Colon (tissue), 2 donors: Measurements from ENCODE around the gene EMP1.

Source experiments
- FAIRE-seq: peaks from 2 replicates; lab custom pipeline; 2012; peaks lifted over from hg19 to GRCh38; lab: Jason Lieb, UNC
- donor health status: control.
- donor health status: control.

Gene EMP1

DNA sequence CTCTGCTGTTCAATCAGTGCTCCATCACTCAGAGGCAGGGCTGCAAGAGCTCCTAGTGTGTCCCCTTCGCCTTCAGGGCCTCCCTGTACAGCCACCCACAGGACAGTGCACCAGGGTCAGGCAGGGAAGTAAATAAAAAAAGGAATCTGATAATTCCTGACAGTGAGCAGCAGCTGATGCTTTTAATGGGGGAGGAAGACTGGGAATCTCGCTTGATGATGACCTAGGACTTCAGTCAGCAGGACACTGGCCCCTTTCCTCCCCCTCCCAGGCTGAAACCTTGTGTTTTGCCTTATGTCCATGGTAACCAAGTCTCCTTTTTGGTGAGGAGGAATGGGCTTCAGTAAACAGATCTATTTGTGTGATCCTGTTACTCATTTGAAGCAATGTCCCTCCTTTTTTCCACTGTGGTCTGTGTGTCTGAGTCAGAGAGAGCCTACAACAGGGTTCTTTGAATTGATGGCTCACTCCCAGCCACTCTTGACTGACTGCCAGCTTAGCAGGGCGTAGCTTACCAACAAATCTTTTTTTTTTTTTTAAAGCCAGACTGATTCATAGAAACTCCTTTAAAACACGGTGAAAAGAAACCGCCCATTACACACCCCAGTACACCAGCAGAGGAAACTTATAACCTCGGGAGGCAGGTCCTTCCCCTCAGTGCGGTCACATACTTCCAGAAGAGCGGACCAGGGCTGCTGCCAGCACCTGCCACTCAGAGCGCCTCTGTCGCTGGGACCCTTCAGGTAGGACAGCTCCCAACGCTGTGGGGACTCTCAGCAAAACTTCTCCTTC, at the start of gene EMP1:
Gene EMP1 (plus strand): TSS at position 597 of the 792 bp plus-strand sequence. CDS start 14,785 bp downstream, outside the sequence.
- peak; percentile 83 for FAIRE-seq

GRCh38 chr12:13147688-13148484, 48.6 kb upstream of the EMP1 start:
- FAIRE-seq, result no peak

DNA sequence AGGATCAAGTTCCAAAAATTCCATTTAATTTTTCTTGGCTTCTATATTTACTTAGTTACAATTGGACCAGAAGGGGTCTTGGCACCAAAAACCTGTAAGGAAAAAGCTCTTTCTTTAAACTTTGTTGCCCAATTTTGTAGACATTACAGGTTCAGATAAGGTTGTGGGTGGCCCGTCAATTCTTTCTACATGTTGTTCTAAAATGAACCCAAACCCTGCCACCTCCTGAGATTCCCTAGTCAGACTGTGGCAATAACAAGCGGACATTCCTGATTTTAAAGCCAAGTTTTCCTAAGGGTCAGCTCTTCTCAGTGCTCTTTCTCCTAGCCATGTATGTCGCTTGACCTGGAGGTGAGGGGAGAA, 48.1 kb upstream of the EMP1 start:
- no peak for FAIRE-seq

DNA sequence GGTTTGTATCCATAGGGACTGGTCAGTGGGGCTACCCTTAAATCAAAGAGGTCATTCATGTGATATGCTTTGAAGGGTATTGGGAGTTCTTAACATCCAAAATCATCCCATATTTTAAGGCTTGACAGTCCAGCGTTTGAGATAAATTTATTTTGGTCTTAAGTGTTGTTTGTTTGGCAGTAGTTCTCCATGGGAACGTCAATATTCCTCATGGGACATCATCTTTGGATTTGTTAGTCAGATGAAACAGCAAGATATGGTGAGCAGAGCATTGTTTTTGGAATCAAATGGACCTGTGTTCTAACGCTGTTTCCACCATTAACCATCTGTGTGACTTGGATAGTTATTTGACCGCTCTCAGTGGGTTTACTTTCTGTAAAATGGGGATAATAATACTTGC, 47.1 kb upstream of the EMP1 start:
- FAIRE-seq, result no peak

DNA sequence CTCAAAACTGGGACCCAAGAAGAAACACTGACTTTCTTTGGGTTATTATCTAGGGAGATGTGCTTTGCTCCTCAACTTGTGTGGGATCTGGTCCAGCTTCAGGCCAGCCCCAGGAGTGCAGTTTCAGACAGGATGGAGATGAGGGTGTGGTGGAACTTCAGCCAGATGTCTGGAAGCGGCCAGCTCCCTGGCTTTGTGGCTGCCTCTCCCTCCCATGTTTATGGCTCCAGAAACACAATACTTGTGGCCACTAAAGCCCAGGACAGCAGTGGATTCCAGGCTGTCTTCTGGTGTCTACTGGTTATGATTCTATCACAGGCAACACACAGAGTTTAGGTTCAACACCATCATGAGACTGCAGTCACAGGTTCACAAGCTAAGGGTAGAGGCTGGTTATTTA, 44.2 kb upstream of the EMP1 start:
- FAIRE-seq, result no peak

DNA sequence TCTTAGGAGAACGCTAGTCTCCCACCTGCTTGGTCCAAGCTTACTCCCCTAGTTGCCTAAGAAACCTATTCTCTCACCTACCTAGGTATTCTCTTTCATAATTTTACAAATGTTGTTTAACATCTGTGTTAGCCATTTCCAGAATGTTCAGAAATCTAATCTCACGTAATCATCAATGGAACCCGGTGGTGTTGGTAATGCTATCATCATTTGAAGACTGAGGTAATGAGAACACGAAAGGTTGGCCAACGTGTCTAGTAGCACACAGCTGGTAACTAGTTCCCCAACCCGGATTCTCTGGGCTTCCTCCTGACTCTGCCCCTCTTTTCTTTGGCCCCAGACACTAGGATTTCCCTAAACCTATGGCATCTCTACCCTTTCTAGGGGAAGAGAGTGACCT, 43.8 kb upstream of the EMP1 start:
- no peak for FAIRE-seq

- FAIRE-seq, result no peak
Observed at GRCh38 chr12:13153180-13153579, 43.3 kb upstream of the EMP1 start.

GRCh38 chr12:13154027-13154538, 42.4 kb upstream of the EMP1 start:
- no peak for FAIRE-seq

- FAIRE-seq, result no peak
Observed at GRCh38 chr12:13154831-13155230, 41.7 kb upstream of the EMP1 start.

- no peak for FAIRE-seq
Observed at GRCh38 chr12:13156277-13156676, 40.2 kb upstream of the EMP1 start.

DNA sequence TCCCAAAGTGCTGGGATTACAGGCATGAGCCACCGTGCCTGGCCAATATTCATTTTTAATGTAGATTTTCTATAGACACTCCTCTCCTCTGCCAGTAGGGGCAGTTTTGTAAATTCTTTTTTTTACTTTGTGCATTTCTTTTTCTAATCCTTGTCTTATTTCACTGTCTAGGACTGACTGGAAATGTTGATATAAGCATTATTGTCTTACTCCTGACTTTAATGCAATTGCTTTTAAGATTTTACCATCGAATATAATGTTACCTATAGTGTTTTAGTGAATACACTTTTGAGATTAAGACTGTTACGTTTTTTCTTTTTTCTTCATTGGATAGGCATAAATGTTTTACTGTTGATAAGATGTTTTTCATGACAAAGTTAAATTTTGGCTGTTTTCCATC, 35.4 kb upstream of the EMP1 start:
- FAIRE-seq, result no peak

DNA sequence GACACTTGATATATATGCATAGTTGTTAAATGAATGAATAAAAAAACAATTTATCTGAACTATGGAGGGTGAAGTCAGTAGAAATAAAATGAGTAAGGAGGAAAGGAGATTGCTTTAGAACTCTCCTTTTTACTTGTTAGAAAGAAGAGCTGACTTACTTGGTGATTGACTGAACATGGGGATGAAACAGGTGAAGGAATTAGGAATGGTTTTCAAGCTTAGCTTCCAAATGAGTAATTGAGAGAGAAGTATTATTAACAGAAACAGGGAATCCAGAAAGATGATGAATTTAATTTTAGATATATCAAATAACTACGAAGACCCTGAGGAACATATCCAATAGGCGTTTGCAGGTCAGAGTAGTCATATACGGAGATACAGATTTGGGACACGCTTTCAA, 33.6 kb upstream of the EMP1 start:
- FAIRE-seq, result no peak

DNA sequence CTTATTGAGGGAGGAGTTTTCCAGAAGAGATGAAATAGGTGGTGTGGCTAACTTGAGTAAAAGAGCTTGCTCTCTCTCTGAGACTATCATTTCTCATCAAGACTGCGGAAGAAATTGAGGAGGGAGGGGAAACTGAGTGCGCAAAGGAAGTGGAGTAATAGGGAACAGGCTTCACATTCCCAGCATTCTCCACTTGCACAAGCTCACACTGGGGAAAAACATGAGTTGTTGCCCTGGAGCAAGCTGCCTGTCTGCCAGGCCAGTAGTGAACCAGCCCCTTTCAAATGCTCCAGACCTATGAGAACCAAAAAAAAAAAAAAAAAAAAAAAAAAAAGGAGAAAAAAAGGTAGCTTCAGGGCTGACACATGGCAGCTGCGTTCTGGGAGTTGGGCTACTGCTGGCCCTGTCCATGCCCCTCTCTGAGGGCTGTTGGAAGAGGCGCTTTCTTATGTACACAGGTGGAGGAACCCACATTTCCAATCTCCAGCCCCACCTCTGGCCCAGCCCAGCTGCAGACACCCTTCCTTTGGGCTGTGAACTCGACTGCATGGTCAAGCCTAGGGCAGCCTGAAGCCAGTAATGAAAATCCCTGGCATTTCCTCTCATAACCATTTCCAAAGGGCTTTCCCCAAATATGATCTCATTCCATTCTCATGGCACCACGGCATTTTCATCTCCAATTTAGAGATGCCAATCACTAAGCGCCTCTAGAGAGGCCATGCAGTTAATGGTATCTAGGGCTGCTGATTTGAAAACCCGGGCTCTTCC, 32.5 kb upstream of the EMP1 start:
- FAIRE-seq, result no peak

GRCh38 chr12:13164921-13165616, 31.5 kb upstream of the EMP1 start:
- FAIRE-seq, result no peak

GRCh38 chr12:13165617-13166041, 30.9 kb upstream of the EMP1 start:
- no peak for FAIRE-seq

GRCh38 chr12:13167226-13167625, 29.3 kb upstream of the EMP1 start:
- no peak for FAIRE-seq

DNA sequence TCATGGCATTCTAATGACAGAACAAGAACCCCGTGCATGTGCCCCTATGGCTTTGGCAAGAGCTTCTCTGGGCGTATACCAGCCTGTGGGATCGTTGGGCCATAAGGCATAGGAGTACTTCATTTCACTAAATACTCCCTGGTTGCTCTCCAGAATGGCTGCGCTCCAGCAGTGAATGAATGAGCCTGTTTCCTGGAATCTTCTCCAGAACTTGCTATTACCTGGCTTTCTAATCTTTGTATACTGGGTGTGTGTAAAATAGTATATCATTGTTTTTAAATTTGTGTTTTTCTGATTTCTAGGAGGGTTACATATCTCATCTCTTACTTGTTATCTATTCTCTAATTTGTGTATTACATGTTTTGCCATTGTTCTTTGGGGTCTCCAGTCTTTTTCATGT, 28.6 kb upstream of the EMP1 start:
- no peak for FAIRE-seq

DNA sequence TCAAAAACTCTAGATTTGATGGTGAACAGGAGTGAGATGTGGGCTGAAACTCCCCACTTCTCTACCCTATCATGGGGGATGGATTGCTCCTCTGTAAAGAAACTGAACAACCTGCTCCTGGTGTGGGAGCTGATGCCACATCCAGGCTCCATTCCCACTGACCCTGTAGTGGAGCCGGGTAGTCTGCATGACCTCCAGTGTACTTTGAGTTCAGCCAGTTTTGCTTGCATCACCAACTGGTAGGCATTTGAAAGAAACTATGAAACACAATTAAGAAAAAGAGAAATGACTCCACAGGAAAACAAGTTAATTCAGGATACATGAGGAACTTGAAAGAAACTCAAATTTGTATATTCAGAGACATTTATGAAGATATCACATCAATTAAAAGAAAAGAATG, 27.3 kb upstream of the EMP1 start:
- FAIRE-seq, result no peak

- FAIRE-seq, result no peak
Observed at GRCh38 chr12:13170892-13171490, 25.5 kb upstream of the EMP1 start.

GRCh38 chr12:13171921-13172859, 24.3 kb upstream of the EMP1 start:
- no peak for FAIRE-seq
